Suppressor macrophage (primary cell): ENCODE data around the gene UNC5C.

ENCODE experiments used
- DNase-seq, 4 experiments: peaks; one replicate each; pipeline ENCODE4 v3.0.0-alpha.2; 2020 to 2022

The UNC5C gene

GRCh38 chr4:95546221-95546620, 2.6 kb downstream of the UNC5C start:
- no peak for DNase-seq

- DNase-seq = no peak
Measured at GRCh38 chr4:95545546-95545945, 3.2 kb downstream of the UNC5C start.

GRCh38 chr4:95544113-95545103, 4.4 kb downstream of the UNC5C start:
- DNase-seq = no peak

GRCh38 chr4:95541889-95542607, 6.7 kb downstream of the UNC5C start:
- no peak for DNase-seq

- no peak for DNase-seq
Measured at GRCh38 chr4:95541094-95541493, 7.7 kb downstream of the UNC5C start.

GRCh38 chr4:95540227-95540626, 8.5 kb downstream of the UNC5C start:
- no peak for DNase-seq

GRCh38 chr4:95539106-95539505, 9.7 kb downstream of the UNC5C start:
- no peak for DNase-seq

GRCh38 chr4:95537863-95538488, 10.8 kb downstream of the UNC5C start:
- no peak for DNase-seq

GRCh38 chr4:95537191-95537590, 11.6 kb downstream of the UNC5C start:
- DNase-seq = no peak

- no peak for DNase-seq
Measured at GRCh38 chr4:95536650-95537049, 12.1 kb downstream of the UNC5C start.

GRCh38 chr4:95535180-95535579, 13.6 kb downstream of the UNC5C start:
- DNase-seq = no peak

GRCh38 chr4:95534032-95534431, 14.7 kb downstream of the UNC5C start:
- no peak for DNase-seq

- no peak for DNase-seq
Measured at GRCh38 chr4:95533254-95533653, 15.5 kb downstream of the UNC5C start.

- no peak for DNase-seq
Measured at GRCh38 chr4:95532305-95532704, 16.5 kb downstream of the UNC5C start.

GRCh38 chr4:95531141-95531540, 17.6 kb downstream of the UNC5C start:
- no peak for DNase-seq

- no peak for DNase-seq
Measured at GRCh38 chr4:95529946-95530345, 18.8 kb downstream of the UNC5C start.

- DNase-seq = no peak
Measured at GRCh38 chr4:95528388-95528948, 20.3 kb downstream of the UNC5C start.

GRCh38 chr4:95526075-95526474, 22.7 kb downstream of the UNC5C start:
- no peak for DNase-seq

- DNase-seq = no peak
Measured at GRCh38 chr4:95524729-95525128, 24.0 kb downstream of the UNC5C start.

GRCh38 chr4:95524184-95524583, 24.6 kb downstream of the UNC5C start:
- no peak for DNase-seq

GRCh38 chr4:95522682-95523530, 25.9 kb downstream of the UNC5C start:
- DNase-seq = no peak
